NCI-H82 treated with DMSO at 0.1 percent for 48 hours (cell line): ENCODE results near the gene POLE2.
"Not testable (repeated sequence)": the region's sequence is repeated elsewhere in the genome, so short reads cannot be mapped to it uniquely, and the experiment has no call there.

Experiments
- DNase-seq: peaks from one replicate; lab custom pipeline; 2025; ENCODE audit not compliant: unreplicated experiment; lab: John Stamatoyannopoulos, UW

POLE2 gene

GRCh38 chr14:49619730-49620129 is 68.3 kb downstream of the POLE2 start:
- DNase-seq = no peak

GRCh38 chr14:49619273-49619672 is 68.7 kb downstream of the POLE2 start:
- not testable (repeated sequence) for DNase-seq

DNA sequence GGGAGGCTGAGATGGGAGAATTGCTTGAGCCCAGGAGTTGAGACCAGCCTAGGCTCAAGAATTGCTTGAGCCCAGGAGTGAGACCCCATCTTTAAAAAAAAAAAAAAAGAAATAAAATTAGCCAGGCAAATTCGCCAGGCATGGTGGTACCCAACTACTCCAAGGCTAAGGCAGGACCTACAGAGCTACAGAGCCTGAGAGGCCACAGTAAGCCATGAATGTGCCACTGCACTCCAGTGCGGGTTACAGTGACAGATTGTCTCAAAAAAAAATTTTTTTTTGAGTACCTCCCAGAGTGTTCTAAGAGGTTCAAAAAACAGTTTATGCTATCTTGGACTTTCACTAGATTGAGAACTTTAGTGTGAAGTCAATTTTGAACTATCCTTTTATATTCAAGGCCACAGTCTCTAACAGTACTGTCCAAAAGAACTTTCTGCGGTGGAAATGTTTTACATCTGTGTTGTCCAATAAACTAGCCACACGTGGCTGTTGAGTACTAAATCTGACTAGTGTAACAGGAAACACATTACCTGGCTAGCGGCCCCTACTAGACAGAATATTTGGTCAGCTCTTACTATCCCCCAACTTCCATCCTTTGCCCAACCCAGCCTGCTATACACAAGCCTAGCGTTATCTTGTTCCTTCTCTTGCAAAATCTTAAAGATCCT is 70.0 kb downstream of the POLE2 start:
- no peak for DNase-seq

DNA sequence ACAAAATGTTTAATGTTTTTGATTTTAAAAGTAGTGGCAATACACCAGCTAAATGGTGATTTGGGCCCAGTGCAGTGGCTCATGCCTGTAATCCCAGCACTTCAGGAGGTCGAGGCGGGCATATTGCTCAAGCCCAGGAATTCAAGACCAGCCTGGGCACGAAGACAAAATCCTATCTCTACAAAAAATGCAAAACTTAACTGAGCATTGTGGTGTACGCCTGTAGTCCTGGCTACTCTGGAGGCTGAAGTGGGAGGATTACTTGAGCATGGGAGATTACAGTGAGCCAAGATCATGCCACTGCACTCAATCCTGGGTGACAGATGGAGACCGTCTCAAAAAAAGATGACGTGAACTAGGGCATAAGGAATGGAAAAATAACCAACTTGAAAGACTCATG is 72.2 kb downstream of the POLE2 start:
- DNase-seq = peak; percentile 19

GRCh38 chr14:49614196-49614595 is 73.8 kb downstream of the POLE2 start:
- no peak for DNase-seq

GRCh38 chr14:49612671-49613070 is 75.3 kb downstream of the POLE2 start:
- no peak for DNase-seq

DNA sequence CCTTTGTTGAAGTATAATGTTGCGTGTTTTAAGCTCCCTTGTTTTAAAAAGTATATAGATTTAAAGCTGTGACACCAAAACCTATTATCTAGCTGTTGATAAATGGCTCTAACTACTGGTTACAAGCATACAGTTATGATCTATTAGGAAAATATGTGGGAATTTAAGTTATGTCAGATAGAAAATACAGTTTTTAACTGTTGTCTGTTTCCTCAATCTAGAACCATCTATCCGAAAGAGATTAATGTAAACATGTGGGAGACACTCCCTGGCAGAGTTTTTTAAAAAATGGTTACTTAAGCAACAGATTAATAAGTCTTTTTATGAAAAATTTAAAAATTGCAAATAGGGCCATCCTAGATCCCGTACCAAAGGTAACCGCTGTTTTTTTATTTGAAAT is 75.8 kb downstream of the POLE2 start:
- no peak for DNase-seq

GRCh38 chr14:49607583-49607982 is 80.4 kb downstream of the POLE2 start:
- no peak for DNase-seq

- DNase-seq = peak; percentile 35
Observed at GRCh38 chr14:49598485-49599300, 89.3 kb downstream of the POLE2 start, which contains the start of gene LRR1. Gene LRR1 (plus strand): TSS chr14:49598940. CDS start chr14:49599021, 81 bp downstream.

DNA sequence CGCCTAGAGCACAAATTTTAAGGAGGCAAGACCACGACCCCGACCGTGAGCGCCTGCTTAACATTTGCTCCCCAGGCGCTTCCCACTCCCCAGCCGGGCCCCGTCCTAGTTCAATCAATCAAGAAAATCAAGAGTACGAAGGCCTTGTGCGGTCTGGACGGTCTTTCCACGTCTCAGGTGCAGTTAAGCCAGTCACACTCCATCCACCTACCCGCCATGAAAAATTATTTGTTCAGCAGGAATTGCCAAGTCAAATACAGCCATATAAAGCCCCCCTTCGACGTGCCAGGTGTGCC is 89.9 kb downstream of the POLE2 start:
- DNase-seq = no peak

GRCh38 chr14:49594347-49595091 is 93.5 kb downstream of the POLE2 start:
- DNase-seq = no peak
